RKO (cell line): Measurements from ENCODE around the gene ALDH16A1.

Experiments
- DNase-seq: peaks from one replicate; pipeline ENCODE4 v3.0.0-alpha.2; 2016; ENCODE audit warnings: low spot score

ALDH16A1 gene

DNA sequence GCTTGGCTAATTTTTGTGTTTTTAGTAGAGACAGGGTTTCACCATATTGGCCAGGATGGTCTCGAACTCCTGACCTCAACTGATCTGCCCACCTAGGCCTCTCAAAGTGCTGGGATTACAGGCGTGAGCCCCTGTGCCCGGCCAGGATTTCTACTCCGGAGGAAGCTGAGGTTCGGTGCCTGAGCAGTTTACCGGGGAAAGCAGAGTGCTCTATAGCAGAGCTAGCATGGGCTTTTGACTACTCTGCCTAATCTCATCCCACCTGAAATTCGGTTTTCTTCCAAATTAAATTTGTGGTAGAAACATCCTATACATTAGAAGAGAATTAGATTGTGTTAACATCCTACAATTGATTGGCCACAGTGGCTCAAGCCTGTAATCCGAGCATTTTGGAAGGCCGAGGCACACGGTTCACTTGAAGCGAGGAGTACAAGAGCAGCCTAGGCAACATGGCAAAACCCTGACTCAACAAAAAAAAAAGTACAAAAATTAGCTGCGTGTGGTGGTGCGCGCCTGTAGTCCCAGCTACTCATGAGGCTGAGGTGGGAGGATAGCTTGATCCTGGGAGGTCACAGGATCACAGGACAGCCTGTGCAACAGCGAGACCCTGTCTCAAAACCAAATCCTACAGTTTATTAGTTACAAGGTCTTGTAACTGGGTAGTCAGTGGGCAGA, 36.0 kb downstream of the ALDH16A1 start:
- DNase-seq, result no peak

DNA sequence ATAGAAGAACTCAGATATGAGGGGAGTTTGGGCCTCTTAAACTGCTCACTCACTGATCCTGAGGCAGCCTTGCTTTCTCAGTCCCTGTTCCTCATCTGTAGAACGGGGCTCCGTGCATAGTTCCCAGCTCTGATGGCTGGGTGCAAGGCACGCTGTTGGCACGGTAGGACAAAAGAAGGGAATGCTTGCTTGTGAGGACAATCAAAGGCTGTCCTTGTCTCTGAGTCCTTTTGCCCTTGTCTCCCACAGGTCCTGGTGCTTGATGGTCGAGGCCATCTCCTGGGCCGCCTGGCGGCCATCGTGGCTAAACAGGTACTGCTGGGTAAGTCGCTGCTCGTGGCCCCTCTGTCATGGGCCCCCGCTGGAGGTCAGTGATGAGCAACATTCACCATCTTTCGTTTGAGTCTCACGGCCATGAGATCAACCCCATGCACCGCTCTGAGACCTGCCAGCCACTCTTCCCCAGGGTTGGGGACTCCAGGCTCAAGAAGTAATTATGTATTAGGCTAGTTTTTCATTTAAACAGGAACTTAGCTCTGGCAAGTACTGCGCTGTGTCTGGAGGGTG, 36.7 kb downstream of the ALDH16A1 start:
- DNase-seq, result peak; percentile 77

DNA sequence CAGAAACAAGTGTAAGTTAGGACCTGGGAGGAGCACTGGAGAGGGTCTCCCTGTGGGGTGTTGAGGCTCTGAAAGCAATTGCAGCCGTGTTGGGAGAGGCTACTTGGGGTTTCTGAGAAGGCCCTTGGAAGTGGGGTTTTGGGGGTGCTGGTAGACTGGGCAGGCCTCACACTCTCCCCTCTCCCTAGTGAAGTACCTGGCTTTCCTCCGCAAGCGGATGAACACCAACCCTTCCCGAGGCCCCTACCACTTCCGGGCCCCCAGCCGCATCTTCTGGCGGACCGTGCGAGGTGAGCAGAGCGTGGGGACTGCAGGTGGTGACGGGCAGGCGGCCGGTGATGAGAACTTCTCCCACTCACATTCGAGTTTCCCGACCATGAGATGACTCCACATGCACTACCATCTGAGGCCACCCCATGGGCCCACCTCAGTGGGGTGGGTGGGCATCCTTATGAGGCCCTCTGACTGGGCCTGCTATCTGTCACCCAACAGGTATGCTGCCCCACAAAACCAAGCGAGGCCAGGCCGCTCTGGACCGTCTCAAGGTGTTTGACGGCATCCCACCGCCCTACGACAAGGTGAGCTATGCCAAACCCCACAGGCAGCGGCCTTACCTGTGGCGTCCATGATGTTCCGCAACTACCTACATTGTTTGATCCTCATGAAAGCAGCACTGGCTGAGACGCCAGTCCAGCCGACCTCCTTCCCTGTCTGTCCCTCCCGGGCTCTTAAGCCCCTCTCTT, 37.4 kb downstream of the ALDH16A1 start:
- no peak for DNase-seq

- no peak for DNase-seq
Observed at GRCh38 chr19:49491030-49491803, 38.2 kb downstream of the ALDH16A1 start.

GRCh38 chr19:49491804-49492572, 39.0 kb downstream of the ALDH16A1 start:
- DNase-seq, result peak; percentile 50

DNA sequence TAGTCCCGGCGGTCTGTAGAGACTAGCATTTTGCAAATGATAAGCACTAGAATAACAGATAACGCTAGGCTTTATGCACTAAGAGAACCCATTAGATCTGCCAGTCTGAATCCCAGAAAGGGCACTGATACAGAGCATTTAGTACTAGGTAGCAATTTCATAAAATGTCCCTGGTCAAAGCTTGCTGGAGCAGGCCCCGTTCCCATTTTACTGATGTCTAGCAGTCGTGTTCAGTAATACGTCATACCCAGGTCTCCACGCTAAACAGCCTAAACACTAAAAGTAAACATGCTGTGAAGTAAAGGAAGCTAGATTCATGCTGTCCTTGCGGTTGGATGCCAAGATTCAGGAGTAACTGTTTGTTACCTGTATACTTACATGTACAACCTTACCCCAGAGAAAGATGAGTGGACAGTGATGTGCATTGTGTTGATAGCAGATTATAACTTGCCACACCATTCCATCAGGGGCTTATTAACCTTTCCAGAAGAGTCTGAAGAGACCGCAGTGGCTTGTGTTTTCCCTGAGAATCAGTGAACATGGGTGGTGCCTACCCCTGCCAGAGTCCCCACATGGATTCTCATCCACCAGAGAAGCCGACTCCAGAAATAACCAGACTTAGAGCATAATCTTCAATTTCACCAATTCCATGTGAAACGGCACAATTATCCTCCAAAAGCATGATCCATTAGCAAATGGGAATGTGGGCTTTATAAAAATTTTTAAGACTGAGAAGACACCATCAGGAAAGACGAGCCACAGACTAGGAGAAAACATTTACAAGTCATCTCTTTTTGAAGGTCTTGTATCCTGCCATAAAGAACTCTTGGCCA, 39.8 kb downstream of the ALDH16A1 start:
- DNase-seq, result peak; percentile 83

DNA sequence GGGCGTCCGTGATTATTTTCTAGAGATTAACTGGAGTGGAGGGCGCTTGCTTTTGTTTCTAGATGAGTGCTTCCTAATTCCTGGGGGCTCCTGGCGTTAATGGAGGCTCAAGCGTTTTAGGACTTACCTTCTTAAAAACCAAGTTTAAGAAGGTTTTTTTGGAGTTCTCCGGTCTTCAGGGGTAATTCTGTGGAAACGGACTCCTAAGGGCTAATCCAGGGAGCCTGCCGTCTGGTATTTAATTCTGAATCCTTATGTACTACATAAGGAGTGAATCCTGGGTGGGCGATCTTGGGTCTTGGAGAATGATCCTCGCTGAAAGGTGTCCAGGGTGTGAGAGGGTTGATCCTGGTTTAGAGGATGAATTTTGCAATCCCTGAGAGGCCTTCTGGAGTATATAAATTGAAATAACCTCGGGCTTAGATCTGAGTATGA, 43.6 kb downstream of the ALDH16A1 start:
- no peak for DNase-seq

DNA sequence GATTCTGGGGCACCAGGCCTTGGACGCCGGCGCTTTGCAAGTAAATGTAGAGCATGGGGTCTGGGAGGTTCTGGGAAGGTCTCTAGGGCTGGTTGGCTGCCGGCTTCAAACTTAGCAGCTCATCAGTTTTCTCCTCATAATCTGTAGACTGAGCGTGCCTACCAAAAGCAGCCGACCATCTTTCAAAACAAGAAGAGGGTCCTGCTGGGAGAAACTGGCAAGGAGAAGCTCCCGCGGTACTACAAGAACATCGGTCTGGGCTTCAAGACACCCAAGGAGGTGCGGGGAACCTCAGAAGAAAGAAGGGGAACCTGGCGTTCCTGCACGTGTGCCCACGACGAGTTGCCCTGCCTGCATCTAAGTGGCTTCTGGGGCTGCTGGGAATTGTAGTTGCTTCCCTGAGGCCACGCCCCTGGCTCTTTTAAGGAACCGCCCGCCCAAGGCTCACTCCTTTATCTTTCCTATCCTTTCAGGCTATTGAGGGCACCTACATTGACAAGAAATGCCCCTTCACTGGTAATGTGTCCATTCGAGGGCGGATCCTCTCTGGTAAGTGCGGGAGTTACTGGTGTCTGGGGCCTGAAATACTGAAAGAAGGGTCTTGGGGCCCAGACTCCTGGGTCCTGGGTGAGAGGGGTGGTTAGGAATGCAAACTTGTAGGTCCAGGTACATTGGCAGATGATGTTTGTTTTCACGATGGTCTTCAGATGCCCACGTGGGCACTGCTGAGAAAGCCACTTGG, 44.2 kb downstream of the ALDH16A1 start:
- peak; percentile 85 for DNase-seq

- no peak for DNase-seq
Observed at GRCh38 chr19:49497789-49498103, 44.7 kb downstream of the ALDH16A1 start.

GRCh38 chr19:49498475-49498874, 45.5 kb downstream of the ALDH16A1 start:
- DNase-seq, result no peak

GRCh38 chr19:49499030-49499670, 46.1 kb downstream of the ALDH16A1 start:
- no peak for DNase-seq

GRCh38 chr19:49502866-49503581, 50.0 kb downstream of the ALDH16A1 start:
- peak; percentile 73 for DNase-seq

DNA sequence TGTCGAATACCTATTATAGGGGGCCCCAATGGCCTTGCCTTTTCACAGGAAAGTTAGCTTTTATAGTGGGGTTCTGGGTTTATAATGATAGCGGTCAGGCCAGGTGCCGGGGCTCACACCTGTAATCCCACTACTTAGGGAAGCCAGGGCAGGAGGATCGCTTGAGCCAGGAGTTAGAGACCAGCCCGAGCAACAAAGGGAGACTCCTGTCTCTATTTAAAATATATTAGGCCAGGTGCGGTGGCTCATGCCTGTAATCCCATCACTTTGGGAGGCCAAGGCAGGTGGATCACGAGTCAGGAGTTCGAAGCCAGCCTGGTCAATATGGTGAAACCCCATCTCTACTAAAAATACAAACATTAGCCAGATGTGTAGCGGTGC, 50.5 kb downstream of the ALDH16A1 start:
- DNase-seq, result no peak

GRCh38 chr19:49506575-49507105, 53.6 kb downstream of the ALDH16A1 start:
- DNase-seq, result no peak

- DNase-seq, result no peak
Observed at GRCh38 chr19:49507803-49508494, 54.9 kb downstream of the ALDH16A1 start.

DNA sequence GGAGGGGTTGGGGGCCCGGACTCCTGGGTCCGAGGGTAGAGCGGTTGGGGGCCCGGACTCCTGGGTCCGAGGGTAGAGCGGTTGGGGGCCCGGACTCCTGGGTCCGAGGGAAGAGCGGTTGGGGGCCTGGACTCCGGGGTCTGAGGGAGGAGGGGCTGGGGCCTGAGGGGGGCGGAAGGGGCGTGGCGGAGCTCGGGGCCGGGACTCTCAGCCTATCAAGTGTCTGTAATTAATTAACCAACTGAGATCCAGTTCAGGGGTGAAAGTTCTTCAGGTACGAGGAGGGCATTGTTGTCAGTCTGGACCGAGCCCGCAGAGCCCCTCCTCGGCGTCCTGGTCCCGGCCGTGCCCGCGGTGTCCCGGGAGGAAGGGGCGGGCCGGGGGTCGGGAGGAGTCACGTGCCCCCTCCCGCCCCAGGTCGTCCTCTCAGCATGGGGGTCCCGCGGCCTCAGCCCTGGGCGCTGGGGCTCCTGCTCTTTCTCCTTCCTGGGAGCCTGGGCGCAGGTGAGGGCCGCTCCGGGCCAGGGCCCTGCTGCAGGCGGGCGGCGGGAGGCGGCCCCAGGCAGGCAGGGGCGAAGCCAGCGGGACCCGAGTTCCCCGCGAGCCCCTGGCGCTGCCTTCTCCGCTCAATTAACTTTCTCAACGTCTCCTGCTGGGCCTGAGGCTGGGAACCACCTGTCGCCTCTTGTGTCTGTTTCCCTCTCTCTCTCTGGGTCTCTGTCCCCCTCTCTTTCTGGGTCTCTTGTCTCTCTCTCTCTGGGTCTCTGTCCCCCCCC, 60.1 kb downstream of the ALDH16A1 start:
- no peak for DNase-seq

- no peak for DNase-seq
Observed at GRCh38 chr19:49513746-49514118, 60.7 kb downstream of the ALDH16A1 start.

GRCh38 chr19:49514151-49514550, 61.1 kb downstream of the ALDH16A1 start:
- no peak for DNase-seq
